NCI-H1417 (cell line): ENCODE measurements around the gene RAD23B.

Source experiments
- DNase-seq, 3 experiments: peaks; one replicate each; lab custom pipeline; 2025; lab: John Stamatoyannopoulos, UW

Gene RAD23B

GRCh38 chr9:107375001-107375400, 91.9 kb downstream of the RAD23B start:
- DNase-seq: no peak

- no peak for DNase-seq
Measured at GRCh38 chr9:107375651-107376369, 92.7 kb downstream of the RAD23B start.

DNA sequence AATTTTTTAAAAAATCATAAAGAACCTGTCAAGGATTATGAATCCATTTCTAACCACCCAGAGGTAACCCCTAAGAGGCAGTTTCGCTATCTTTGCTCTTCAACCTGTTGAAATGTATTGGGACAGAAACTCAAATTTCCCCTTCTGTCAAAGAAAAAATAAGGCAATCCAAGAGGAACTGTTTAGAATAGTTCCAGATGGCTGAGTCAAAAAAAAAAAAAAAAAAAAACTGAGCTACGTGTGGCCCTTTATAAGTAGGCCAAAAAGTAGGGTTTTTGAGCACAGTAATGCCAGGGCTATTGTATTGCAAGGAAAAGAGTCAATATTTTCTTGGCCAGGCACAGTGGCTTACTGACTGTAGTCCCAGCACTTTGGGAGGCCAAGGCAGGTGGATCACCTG, 94.9 kb downstream of the RAD23B start:
- no peak for DNase-seq
